ENCODE measurements around the gene TOR4A. TPM values are rescaled to one million over a fixed set of nuclear protein-coding genes. Genes with fewer than 3 reads are reported as not detected.

The TOR4A gene
- total and polyA plus RNA-seq, 2 experiments from 2014 or later: 2.0 to 19.0 TPM

- Histone ChIP-seq H3K4me1 (ENCODE audit: insufficient read depth) (no peaks in the 10 kb centered on the region; the same call in 1 of the 2 replicates), H3K27me3 (ENCODE audit: insufficient read depth) (peaks cover 1% of the 10 kb centered on the region; the same call in 1 of the 2 replicates), H3K79me2 (replicated peaks; ENCODE audit: insufficient read depth) (no peaks in the 10 kb centered on the region), H3K27ac (ENCODE audit: low read depth) (no peak overlapping the region), H3K36me3 (ENCODE audit: insufficient read depth) (no peaks in the 10 kb centered on the region), H3K4me3 (no peak overlapping the region), H3F3A (replicated peaks; ENCODE audit: low read depth) (0 out of 2 replicates have a peak, but pooled peaks cover 6% of the 10 kb centered on the region), H4K20me1 (replicated peaks; ENCODE audit: insufficient read depth) (no peaks in the 10 kb centered on the region), H2AFZ (no peak overlapping the region), H3K4me2 (peak overlapping the region; percentile 66; the same call in 1 of the 2 replicates), H3K9me2 (ENCODE audit: insufficient read depth) (no peaks in the 10 kb centered on the region)
- Mint-ChIP-seq H3K36me3 (ENCODE audit: low read depth) (no peaks in the 10 kb centered on the region), H3K27me3 (ENCODE audit: insufficient read depth, low read depth, poor library complexity) (peaks cover 3% of the 10 kb centered on the region), H3K9me3 (no peaks in the 10 kb centered on the region), H3K4me3 (no peak overlapping the region), H3K4me1 (peaks cover 2% of the 10 kb centered on the region; the same call in 2 of the 3 replicates), H3K27ac (no peak overlapping the region)
- no peak for TF ChIP-seq CREB1 (CRISPR knock-in tag; IDR thresholded peaks at IDR 0.05; ENCODE audit: low read depth)
- TF ChIP-seq NANOG (IDR thresholded peaks at IDR 0.05; ENCODE audit: borderline replicate concordance): no peak
- TF ChIP-seq, protein P1, sequence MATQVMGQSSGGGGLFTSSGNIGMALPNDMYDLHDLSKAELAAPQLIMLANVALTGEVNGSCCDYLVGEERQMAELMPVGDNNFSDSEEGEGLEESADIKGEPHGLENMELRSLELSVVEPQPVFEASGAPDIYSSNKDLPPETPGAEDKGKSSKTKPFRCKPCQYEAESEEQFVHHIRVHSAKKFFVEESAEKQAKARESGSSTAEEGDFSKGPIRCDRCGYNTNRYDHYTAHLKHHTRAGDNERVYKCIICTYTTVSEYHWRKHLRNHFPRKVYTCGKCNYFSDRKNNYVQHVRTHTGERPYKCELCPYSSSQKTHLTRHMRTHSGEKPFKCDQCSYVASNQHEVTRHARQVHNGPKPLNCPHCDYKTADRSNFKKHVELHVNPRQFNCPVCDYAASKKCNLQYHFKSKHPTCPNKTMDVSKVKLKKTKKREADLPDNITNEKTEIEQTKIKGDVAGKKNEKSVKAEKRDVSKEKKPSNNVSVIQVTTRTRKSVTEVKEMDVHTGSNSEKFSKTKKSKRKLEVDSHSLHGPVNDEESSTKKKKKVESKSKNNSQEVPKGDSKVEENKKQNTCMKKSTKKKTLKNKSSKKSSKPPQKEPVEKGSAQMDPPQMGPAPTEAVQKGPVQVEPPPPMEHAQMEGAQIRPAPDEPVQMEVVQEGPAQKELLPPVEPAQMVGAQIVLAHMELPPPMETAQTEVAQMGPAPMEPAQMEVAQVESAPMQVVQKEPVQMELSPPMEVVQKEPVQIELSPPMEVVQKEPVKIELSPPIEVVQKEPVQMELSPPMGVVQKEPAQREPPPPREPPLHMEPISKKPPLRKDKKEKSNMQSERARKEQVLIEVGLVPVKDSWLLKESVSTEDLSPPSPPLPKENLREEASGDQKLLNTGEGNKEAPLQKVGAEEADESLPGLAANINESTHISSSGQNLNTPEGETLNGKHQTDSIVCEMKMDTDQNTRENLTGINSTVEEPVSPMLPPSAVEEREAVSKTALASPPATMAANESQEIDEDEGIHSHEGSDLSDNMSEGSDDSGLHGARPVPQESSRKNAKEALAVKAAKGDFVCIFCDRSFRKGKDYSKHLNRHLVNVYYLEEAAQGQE (IDR thresholded peaks at IDR 0.05; ENCODE audit: unreplicated experiment): no peak
- TF ChIP-seq, protein P2, sequence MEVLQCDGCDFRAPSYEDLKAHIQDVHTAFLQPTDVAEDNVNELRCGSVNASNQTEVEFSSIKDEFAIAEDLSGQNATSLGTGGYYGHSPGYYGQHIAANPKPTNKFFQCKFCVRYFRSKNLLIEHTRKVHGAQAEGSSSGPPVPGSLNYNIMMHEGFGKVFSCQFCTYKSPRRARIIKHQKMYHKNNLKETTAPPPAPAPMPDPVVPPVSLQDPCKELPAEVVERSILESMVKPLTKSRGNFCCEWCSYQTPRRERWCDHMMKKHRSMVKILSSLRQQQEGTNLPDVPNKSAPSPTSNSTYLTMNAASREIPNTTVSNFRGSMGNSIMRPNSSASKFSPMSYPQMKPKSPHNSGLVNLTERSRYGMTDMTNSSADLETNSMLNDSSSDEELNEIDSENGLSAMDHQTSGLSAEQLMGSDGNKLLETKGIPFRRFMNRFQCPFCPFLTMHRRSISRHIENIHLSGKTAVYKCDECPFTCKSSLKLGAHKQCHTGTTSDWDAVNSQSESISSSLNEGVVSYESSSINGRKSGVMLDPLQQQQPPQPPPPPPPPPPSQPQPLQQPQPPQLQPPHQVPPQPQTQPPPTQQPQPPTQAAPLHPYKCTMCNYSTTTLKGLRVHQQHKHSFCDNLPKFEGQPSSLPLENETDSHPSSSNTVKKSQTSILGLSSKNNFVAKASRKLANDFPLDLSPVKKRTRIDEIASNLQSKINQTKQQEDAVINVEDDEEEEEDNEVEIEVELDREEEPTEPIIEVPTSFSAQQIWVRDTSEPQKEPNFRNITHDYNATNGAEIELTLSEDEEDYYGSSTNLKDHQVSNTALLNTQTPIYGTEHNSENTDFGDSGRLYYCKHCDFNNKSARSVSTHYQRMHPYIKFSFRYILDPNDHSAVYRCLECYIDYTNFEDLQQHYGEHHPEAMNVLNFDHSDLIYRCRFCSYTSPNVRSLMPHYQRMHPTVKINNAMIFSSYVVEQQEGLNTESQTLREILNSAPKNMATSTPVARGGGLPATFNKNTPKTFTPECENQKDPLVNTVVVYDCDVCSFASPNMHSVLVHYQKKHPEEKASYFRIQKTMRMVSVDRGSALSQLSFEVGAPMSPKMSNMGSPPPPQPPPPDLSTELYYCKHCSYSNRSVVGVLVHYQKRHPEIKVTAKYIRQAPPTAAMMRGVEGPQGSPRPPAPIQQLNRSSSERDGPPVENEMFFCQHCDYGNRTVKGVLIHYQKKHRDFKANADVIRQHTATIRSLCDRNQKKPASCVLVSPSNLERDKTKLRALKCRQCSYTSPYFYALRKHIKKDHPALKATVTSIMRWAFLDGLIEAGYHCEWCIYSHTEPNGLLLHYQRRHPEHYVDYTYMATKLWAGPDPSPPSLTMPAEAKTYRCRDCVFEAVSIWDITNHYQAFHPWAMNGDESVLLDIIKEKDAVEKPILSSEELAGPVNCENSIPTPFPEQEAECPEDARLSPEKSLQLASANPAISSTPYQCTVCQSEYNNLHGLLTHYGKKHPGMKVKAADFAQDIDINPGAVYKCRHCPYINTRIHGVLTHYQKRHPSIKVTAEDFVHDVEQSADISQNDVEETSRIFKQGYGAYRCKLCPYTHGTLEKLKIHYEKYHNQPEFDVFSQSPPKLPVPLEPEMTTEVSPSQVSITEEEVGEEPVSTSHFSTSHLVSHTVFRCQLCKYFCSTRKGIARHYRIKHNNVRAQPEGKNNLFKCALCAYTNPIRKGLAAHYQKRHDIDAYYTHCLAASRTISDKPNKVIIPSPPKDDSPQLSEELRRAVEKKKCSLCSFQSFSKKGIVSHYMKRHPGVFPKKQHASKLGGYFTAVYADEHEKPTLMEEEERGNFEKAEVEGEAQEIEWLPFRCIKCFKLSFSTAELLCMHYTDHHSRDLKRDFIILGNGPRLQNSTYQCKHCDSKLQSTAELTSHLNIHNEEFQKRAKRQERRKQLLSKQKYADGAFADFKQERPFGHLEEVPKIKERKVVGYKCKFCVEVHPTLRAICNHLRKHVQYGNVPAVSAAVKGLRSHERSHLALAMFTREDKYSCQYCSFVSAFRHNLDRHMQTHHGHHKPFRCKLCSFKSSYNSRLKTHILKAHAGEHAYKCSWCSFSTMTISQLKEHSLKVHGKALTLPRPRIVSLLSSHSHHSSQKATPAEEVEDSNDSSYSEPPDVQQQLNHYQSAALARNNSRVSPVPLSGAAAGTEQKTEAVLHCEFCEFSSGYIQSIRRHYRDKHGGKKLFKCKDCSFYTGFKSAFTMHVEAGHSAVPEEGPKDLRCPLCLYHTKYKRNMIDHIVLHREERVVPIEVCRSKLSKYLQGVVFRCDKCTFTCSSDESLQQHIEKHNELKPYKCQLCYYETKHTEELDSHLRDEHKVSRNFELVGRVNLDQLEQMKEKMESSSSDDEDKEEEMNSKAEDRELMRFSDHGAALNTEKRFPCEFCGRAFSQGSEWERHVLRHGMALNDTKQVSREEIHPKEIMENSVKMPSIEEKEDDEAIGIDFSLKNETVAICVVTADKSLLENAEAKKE (CRISPR knock-in tag; IDR thresholded peaks at IDR 0.05): no peak
- no peak for TF ChIP-seq EZH2phosphoT487 (IDR thresholded peaks at IDR 0.05; ENCODE audit: unreplicated experiment)
- TF ChIP-seq EZH2 (IDR thresholded peaks at IDR 0.05; ENCODE audit: low read depth, unreplicated experiment): no peak
- no peak for TF ChIP-seq JUNB (IDR thresholded peaks at IDR 0.05; ENCODE audit: unreplicated experiment)
- TF ChIP-seq, protein P3, sequence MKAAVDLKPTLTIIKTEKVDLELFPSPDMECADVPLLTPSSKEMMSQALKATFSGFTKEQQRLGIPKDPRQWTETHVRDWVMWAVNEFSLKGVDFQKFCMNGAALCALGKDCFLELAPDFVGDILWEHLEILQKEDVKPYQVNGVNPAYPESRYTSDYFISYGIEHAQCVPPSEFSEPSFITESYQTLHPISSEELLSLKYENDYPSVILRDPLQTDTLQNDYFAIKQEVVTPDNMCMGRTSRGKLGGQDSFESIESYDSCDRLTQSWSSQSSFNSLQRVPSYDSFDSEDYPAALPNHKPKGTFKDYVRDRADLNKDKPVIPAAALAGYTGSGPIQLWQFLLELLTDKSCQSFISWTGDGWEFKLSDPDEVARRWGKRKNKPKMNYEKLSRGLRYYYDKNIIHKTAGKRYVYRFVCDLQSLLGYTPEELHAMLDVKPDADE (IDR thresholded peaks at IDR 0.05): no peak
- TF ChIP-seq ZNF114 (CRISPR knock-in tag; IDR thresholded peaks at IDR 0.05): no peak
- no peak for TF ChIP-seq STAT1 (IDR thresholded peaks at IDR 0.05; ENCODE audit: unreplicated experiment)
- no peak for TF ChIP-seq ZNF331 (CRISPR knock-in tag; IDR thresholded peaks at IDR 0.05; ENCODE audit: low read depth)
- TF ChIP-seq POLR2AphosphoS5 (IDR thresholded peaks at IDR 0.05; ENCODE audit: low read depth): no peak
- DNase-seq (ENCODE audit: low spot score) (no peak), ATAC-seq (no peak)
Observed at GRCh38 chr9:137227853-137228505, 49.5 kb upstream of the TOR4A start.

Data from GM23338 (cell line).